ENCODE measurements around the gene PARG. TPM values are rescaled to one million over a fixed set of nuclear protein-coding genes. Genes with fewer than 3 reads are reported as not detected.
"Not testable (repeated sequence)": the region's sequence is repeated elsewhere in the genome, so short reads cannot be mapped to it uniquely, and the experiment has no call there.

The PARG gene
- total and polyA plus RNA-seq, 9 of the 15 experiments (the other 6 are each of a cell fraction or from before 2014, with no cell fraction given) = 8.5 to 49.9 (median 28.8) TPM

GRCh38 chr10:49941447-49942338 is at the start of gene PARG, which contains the start of gene TIMM23B (continued):
- TF ChIP-seq ZNF431 (CRISPR knock-in tag; IDR thresholded peaks at IDR 0.05) = 0 out of 2 replicates have a peak, but pooled peaks have one; percentile 30
- 0 out of 2 replicates have a peak, but pooled peaks have one; percentile 41 for TF ChIP-seq BHLHE40 (IDR thresholded peaks at IDR 0.05; ENCODE audit: low read length)

- BruUV-seq (replicated peaks); ATAC-seq; H3K9me3 ChIP-seq (replicated peaks; ENCODE audit: control insufficient read depth, insufficient read depth, low read depth, low read length); H3K9me1 ChIP-seq (ENCODE audit: control insufficient read depth, insufficient read depth, low read length); in situ Hi-C loops (cut with MboI); H3K4me3 ChIP-seq; H3K4me2 ChIP-seq (ENCODE audit: insufficient read depth, low read length); H3K27me3 ChIP-seq (ENCODE audit: control insufficient read depth in 2 of 2, insufficient read depth in 2 of 2, low read length in 2 of 2); DNase-seq (ENCODE audit: extremely low read depth in 1 of 4, low spot score in 3 of 4); H3K4me1 ChIP-seq (replicated peaks in 1 of 2; ENCODE audit: control insufficient read depth in 2 of 2, insufficient read depth in 2 of 2, low read length in 2 of 2); CTCF ChIA-PET (ENCODE audit: low intra/inter-chr PET ratio); H3K9ac ChIP-seq (ENCODE audit: insufficient read depth in 1 of 2, low read depth in 2 of 2, low read length in 2 of 2); intact Hi-C loops (cut with micrococcal nuclease); FAIRE-seq; H4K20me1 ChIP-seq (replicated peaks; ENCODE audit: control insufficient read depth, insufficient read depth, low read length); POLR2A ChIA-PET; H3K79me2 ChIP-seq (ENCODE audit: control insufficient read depth, insufficient read depth, low read length); H3K27ac ChIP-seq (ENCODE audit: extremely low read depth, low read depth, low read length); H2AFZ ChIP-seq (ENCODE audit: low read depth, low read length): not testable (repeated sequence)
- WGBS (ENCODE audit: insufficient coverage, low coverage, missing lambda C conversion rate) = 86% methylated on average over 11 of the region's 18 CpGs
- peaks cover 17% of the 10 kb centered on the region; the same call in 1 of the 3 replicates for H3K36me3 ChIP-seq (ENCODE audit: control insufficient read depth, insufficient read depth, low read length)
Observed at GRCh38 chr10:49988376-49988775, 46.5 kb upstream of the PARG start, which contains the start of gene AGAP6. TSS of gene AGAP6 (plus strand) at chr10:49988406. CDS start at chr10:49988716, 310 bp downstream.

Measured in K562 (cell line).